SK-N-SH (cell line): Measurements from ENCODE around the gene ADCY5. TPM values are rescaled to one million over a fixed set of nuclear protein-coding genes. Genes with fewer than 3 reads are reported as not detected.

Experiments used
- CTCF ChIA-PET: fragments of 300-600, 350-600 bp; formaldehyde crosslinking; extraction: SDS; loops from one replicate; lab custom pipeline; 2021; lab: Yijun Ruan, JAX
- POLR2A ChIA-PET: fragments of 350-600 bp; sonication (Branson Sonifier 250); formaldehyde crosslinking; extraction: SDS; loops from one replicate; lab custom pipeline; 2020; ENCODE audit warnings: antibody characterized with exemption, inconsistent platforms; lab: Yijun Ruan, JAX
- DNase-seq: peaks from one replicate; pipeline ENCODE4 v3.0.0; 2012
- H2AFZ ChIP-seq: fragments of 200-600 bp; sonication (generic); 2 replicates; pipeline ENCODE4 v1.8.1; 2016; ENCODE audit warnings: antibody characterized with exemption, mild to moderate bottlenecking, low read depth
- H3F3A ChIP-seq: fragments of 200-600 bp; sonication (generic); replicated peaks from 2 replicates; pipeline ENCODE3; 2016; ENCODE audit warnings: antibody characterized with exemption, mild to moderate bottlenecking; ENCODE audit not compliant: insufficient read depth
- H3K27ac ChIP-seq, 2 experiments: fragments of 200-500 bp in 1 of 2; fragments of 200-600 bp in 1 of 2; sonication (Bioruptor generic) in 1 of 2; sonication (generic), shearing (Covaris generic) in 1 of 2; 2 replicates each; pipeline versions ENCODE4 v1.5.1 to v1.6.1; 2014 to 2016; ENCODE audit warnings: low read depth in 2 of 2, inconsistent platforms in 1 of 2, low read length in 1 of 2, mild to moderate bottlenecking in 1 of 2, mixed read lengths in 1 of 2
- H3K27me3 ChIP-seq: fragments of 200-600 bp; sonication (generic), shearing (Covaris generic); 2 replicates; pipeline ENCODE4 v1.6.1; 2016; ENCODE audit warnings: mixed run types; ENCODE audit not compliant: insufficient read depth
- H3K36me3 ChIP-seq, 2 experiments: fragments of 200-500 bp in 1 of 2; fragments of 200-600 bp in 1 of 2; sonication (Bioruptor generic) in 1 of 2; sonication (generic) in 1 of 2; replicated peaks in 1 of 2; 2 replicates each; pipeline versions ENCODE3 to v1.5.1; 2014 to 2016; ENCODE audit warnings: low read length in 1 of 2, mild to moderate bottlenecking in 1 of 2; ENCODE audit not compliant: insufficient read depth in 2 of 2, control insufficient read depth in 1 of 2
- H3K4me1 ChIP-seq, 2 experiments: fragments of 200-500 bp in 1 of 2; fragments of 200-600 bp in 1 of 2; sonication (Bioruptor generic) in 1 of 2; sonication (generic), shearing (Covaris generic) in 1 of 2; 2 replicates each; pipeline versions ENCODE4 v1.5.1 to v1.6.1; 2014 to 2016; ENCODE audit warnings: low read depth in 1 of 2, low read length in 1 of 2, mixed run types in 1 of 2; ENCODE audit not compliant: insufficient read depth in 2 of 2, control insufficient read depth in 1 of 2
- H3K4me2 ChIP-seq: fragments of 200-600 bp; sonication (generic), shearing (Covaris generic); 2 replicates; pipeline ENCODE4 v1.6.1; 2017; ENCODE audit warnings: mixed run types
- H3K4me3 ChIP-seq, 2 experiments: fragments of 200-500 bp in 1 of 2; fragments of 200-600 bp in 1 of 2; sonication (Bioruptor generic) in 1 of 2; sonication (generic), shearing (Covaris generic) in 1 of 2; 2 replicates each; pipeline versions ENCODE4 v1.5.1 to v1.8.1; 2014 to 2016; ENCODE audit warnings: low read depth in 2 of 2, inconsistent platforms in 1 of 2, low read length in 1 of 2, mild to moderate bottlenecking in 1 of 2, mixed read lengths in 1 of 2, moderate library complexity in 1 of 2
- H3K79me2 ChIP-seq: fragments of 200-600 bp; sonication (generic); 2 replicates; pipeline ENCODE4 v1.8.1; 2017; ENCODE audit warnings: mild to moderate bottlenecking; ENCODE audit not compliant: insufficient read depth
- H3K9ac ChIP-seq: fragments of 200-600 bp; sonication (generic); 2 replicates; pipeline ENCODE4 v1.6.1; 2017; ENCODE audit warnings: mixed run types
- H3K9me2 ChIP-seq: fragments of 200-600 bp; sonication (generic); 2 replicates; pipeline ENCODE4 v1.6.1; 2017; ENCODE audit warnings: mixed run types
- H3K9me3 ChIP-seq: fragments of 200-600 bp; sonication (generic); 2 replicates; pipeline ENCODE4 v1.6.1; 2017; ENCODE audit warnings: mixed run types, mild to moderate bottlenecking, moderate library complexity
- H4K20me1 ChIP-seq: fragments of 200-600 bp; sonication (generic); 2 replicates; pipeline ENCODE4 v1.6.1; 2017; ENCODE audit warnings: mild to moderate bottlenecking, mixed run types; ENCODE audit not compliant: insufficient read depth
- EZH2phosphoT487 ChIP-seq: fragments of 200-600 bp; sonication (generic); IDR thresholded peaks from 2 replicates; pipeline ENCODE4 v1.6.1; 2017; ENCODE audit warnings: low read depth, mixed run types, mild to moderate bottlenecking, antibody characterized with exemption, moderate library complexity, borderline replicate concordance
- FOSL2 ChIP-seq: IDR thresholded peaks from 2 replicates; pipeline ENCODE4 v1.4.0; 2012; ENCODE audit warnings: low read depth, mild to moderate bottlenecking, moderate library complexity, borderline replicate concordance
- FOXM1 ChIP-seq: IDR thresholded peaks from 2 replicates; pipeline ENCODE4 v1.4.0; 2012; ENCODE audit warnings: low read depth, mild to moderate bottlenecking
- GABPA ChIP-seq: IDR thresholded peaks from 2 replicates; pipeline ENCODE4 v1.4.0; 2012; ENCODE audit warnings: low read depth, mild to moderate bottlenecking
- GATA2 ChIP-seq: sonication (generic); formaldehyde crosslinking; IDR thresholded peaks from 2 replicates; pipeline ENCODE4 v1.5.0; 2020; ENCODE audit warnings: mild to moderate bottlenecking, missing genetic modification reagents
- NRF1 ChIP-seq: IDR thresholded peaks from 2 replicates; pipeline ENCODE4 v1.6.1; 2012; ENCODE audit warnings: low read depth, mild to moderate bottlenecking, low read length
- RAD21 ChIP-seq: IDR thresholded peaks from 2 replicates; pipeline ENCODE4 v1.6.1; 2012; ENCODE audit warnings: mild to moderate bottlenecking, low read length
- REST ChIP-seq: IDR thresholded peaks from 2 replicates; pipeline ENCODE4 v1.6.1; 2012; ENCODE audit warnings: mild to moderate bottlenecking, low read depth, low read length, moderate library complexity
- SMC3 ChIP-seq: IDR thresholded peaks from 2 replicates; pipeline ENCODE4 v1.6.1; 2012; ENCODE audit warnings: low read depth, low read length, improper control_type of control experiment
- TCF12 ChIP-seq: IDR thresholded peaks from 2 replicates; pipeline ENCODE4 v1.4.0; 2012
- YY1 ChIP-seq: IDR thresholded peaks from 2 replicates; pipeline ENCODE4 v1.4.0; 2012; ENCODE audit warnings: low read depth, mild to moderate bottlenecking
- WGBS: methylation state at CpG from one replicate; pipeline ENCODE4 v1.1.6; 2017; ENCODE audit warnings: low lambda C conversion rate; 5-methylcytosine and 5-hydroxymethylcytosine counted together
- polyA plus RNA-seq, 3 experiments: library from polyadenylated mRNA; depleted of rRNA; stranded (reverse); fragments of >200 nt; gene quantifications; 2 replicates each; pipeline ENCODE4 v1.2.3, GENCODE V29; 2012
- TF ChIP-seq, protein P1 (sequence below): IDR thresholded peaks from 2 replicates; pipeline ENCODE4 v1.4.0; 2012; ENCODE audit warnings: low read depth, borderline replicate concordance
- TF ChIP-seq, protein P2 (sequence below): fragments of 200-600 bp; sonication (generic); IDR thresholded peaks from 2 replicates; pipeline ENCODE4 v1.6.1; 2017; ENCODE audit warnings: antibody characterized with exemption, mild to moderate bottlenecking, moderate library complexity

ADCY5 gene
- polyA plus RNA-seq, 1 of the 3 experiments (the other 2 are of a cell fraction): 0.21 TPM

DNA sequence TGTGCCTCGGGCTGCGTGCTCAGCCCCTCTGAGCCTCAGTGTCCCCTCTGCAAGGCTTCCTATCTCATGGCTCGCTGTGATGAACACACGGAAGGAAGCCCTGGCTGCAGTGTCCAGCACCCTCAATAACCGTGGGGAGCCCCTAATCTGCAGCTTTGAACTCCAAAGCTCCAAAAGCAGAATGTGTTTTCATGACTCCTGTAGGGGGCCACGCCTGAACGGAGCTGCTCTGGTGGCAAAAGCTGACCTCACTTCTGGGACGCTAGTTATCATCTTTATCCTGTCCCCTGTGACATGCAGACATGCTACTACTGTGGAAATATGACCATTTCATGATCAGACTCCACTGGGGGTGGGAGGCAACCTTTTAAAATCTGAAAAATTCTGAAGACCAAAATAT lies 148.3 kb downstream of the ADCY5 start (continued):
- TF ChIP-seq REST: no peak
- TF ChIP-seq NRF1: no peak
- TF ChIP-seq FOXM1: no peak

- H3K4me3 ChIP-seq: no peak overlapping the region
- no peak overlapping the region for H3K9ac ChIP-seq
- no peak overlapping the region for H3K27ac ChIP-seq
- H3K4me2 ChIP-seq: no peak overlapping the region
- no peaks in the 10 kb centered on the region for H3K4me1 ChIP-seq
- H3K27me3 ChIP-seq: no peaks in the 10 kb centered on the region; the same call in 1 of the 2 replicates
- POLR2A ChIA-PET: interaction anchor here (1.2 kb wide), 1 partner anchor 10 kb away, joined by 3 read pairs; no protein-coding TSS in a partner anchor
- CTCF ChIA-PET: interaction anchor here (1.1 kb wide), 1 partner anchor 10 kb away, joined by 4 read pairs; no protein-coding TSS in a partner anchor
- TF ChIP-seq FOSL2 (no peak), TCF12 (no peak), RAD21 (no peak), SMC3 (no peak), GABPA (no peak)
- H3K36me3 ChIP-seq: no peaks in the 10 kb centered on the region
- H3K9me3 ChIP-seq: no peaks in the 10 kb centered on the region
- no peaks in the 10 kb centered on the region for H4K20me1 ChIP-seq
- H3K9me2 ChIP-seq: no peaks in the 10 kb centered on the region
- 87% methylated on average over 14 of the region's 16 CpGs for WGBS
- DNase-seq: no peak
- no peak overlapping the region for H2AFZ ChIP-seq
- no peaks in the 10 kb centered on the region for H3F3A ChIP-seq
- no peaks in the 10 kb centered on the region for H3K79me2 ChIP-seq
Measured at GRCh38 chr3:123300056-123300455, 148.8 kb downstream of the ADCY5 start.

- H3K27ac ChIP-seq: no peak overlapping the region; a peak in 1 of 4 replicates
- H3K36me3 ChIP-seq: no peaks in the 10 kb centered on the region
- POLR2A ChIA-PET: no interaction called here
- no peaks in the 10 kb centered on the region; the same call in 1 of the 2 replicates for H3K27me3 ChIP-seq
- no peak overlapping the region for H3K4me2 ChIP-seq
- H3K9me2 ChIP-seq: no peaks in the 10 kb centered on the region
- no peak for DNase-seq
- no peaks in the 10 kb centered on the region for H3K9me3 ChIP-seq
- H4K20me1 ChIP-seq: no peaks in the 10 kb centered on the region
- H3F3A ChIP-seq: no peaks in the 10 kb centered on the region
- H3K79me2 ChIP-seq: no peaks in the 10 kb centered on the region
- H3K9ac ChIP-seq: no peak overlapping the region
- H2AFZ ChIP-seq: no peak overlapping the region
- no peak overlapping the region for H3K4me3 ChIP-seq
- CTCF ChIA-PET: interaction anchor here (0.6 to 1.1 kb wide), 2 partner anchors 10 to 190 kb away, joined by 3 to 4 read pairs; no protein-coding TSS in a partner anchor
- WGBS: 70% methylated on average over 6 of the region's 8 CpGs
- no peaks in the 10 kb centered on the region for H3K4me1 ChIP-seq
- no peak for TF ChIP-seq GATA2 (CRISPR knock-in tag)
- TF ChIP-seq, protein P1, sequence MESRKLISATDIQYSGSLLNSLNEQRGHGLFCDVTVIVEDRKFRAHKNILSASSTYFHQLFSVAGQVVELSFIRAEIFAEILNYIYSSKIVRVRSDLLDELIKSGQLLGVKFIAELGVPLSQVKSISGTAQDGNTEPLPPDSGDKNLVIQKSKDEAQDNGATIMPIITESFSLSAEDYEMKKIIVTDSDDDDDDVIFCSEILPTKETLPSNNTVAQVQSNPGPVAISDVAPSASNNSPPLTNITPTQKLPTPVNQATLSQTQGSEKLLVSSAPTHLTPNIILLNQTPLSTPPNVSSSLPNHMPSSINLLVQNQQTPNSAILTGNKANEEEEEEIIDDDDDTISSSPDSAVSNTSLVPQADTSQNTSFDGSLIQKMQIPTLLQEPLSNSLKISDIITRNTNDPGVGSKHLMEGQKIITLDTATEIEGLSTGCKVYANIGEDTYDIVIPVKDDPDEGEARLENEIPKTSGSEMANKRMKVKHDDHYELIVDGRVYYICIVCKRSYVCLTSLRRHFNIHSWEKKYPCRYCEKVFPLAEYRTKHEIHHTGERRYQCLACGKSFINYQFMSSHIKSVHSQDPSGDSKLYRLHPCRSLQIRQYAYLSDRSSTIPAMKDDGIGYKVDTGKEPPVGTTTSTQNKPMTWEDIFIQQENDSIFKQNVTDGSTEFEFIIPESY: no peak
- no peak for TF ChIP-seq RAD21
- TF ChIP-seq EZH2phosphoT487: no peak
- TF ChIP-seq REST: no peak
- TF ChIP-seq, protein P2, sequence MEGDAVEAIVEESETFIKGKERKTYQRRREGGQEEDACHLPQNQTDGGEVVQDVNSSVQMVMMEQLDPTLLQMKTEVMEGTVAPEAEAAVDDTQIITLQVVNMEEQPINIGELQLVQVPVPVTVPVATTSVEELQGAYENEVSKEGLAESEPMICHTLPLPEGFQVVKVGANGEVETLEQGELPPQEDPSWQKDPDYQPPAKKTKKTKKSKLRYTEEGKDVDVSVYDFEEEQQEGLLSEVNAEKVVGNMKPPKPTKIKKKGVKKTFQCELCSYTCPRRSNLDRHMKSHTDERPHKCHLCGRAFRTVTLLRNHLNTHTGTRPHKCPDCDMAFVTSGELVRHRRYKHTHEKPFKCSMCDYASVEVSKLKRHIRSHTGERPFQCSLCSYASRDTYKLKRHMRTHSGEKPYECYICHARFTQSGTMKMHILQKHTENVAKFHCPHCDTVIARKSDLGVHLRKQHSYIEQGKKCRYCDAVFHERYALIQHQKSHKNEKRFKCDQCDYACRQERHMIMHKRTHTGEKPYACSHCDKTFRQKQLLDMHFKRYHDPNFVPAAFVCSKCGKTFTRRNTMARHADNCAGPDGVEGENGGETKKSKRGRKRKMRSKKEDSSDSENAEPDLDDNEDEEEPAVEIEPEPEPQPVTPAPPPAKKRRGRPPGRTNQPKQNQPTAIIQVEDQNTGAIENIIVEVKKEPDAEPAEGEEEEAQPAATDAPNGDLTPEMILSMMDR: no peak
- TF ChIP-seq YY1: no peak
- no peak for TF ChIP-seq FOXM1
Measured at GRCh38 chr3:123299581-123299980, 149.3 kb downstream of the ADCY5 start.
